ENCODE results near the gene KLK14.

- no peak for TF ChIP-seq CTCF (IDR thresholded peaks at IDR 0.05)
- TF ChIP-seq POLR2A (IDR thresholded peaks at IDR 0.05): no peak
- TF ChIP-seq POLR2AphosphoS5 (IDR thresholded peaks at IDR 0.05): no peak
- TF ChIP-seq EP300 (IDR thresholded peaks at IDR 0.05; ENCODE audit: low read depth): no peak
Observed at GRCh38 chr19:51034704-51035103, 48.0 kb downstream of the KLK14 start, which contains the start of gene KLK12.
